Measurements from ENCODE around the gene LRRTM4.
"Not testable (repeated sequence)": the region's sequence is repeated elsewhere in the genome, so short reads cannot be mapped to it uniquely, and the experiment has no call there.

The LRRTM4 gene

GRCh38 chr2:76721226-76721625, 801.0 kb downstream of the LRRTM4 start:
- Histone ChIP-seq H3K27me3 (ENCODE audit: control insufficient read depth in 1 of 2, insufficient read depth in 2 of 2, low read length in 2 of 2) (no peaks in the 10 kb centered on the region), H3K9me3 (ENCODE audit: control insufficient read depth in 2 of 2, low read length in 2 of 2) (no peaks in the 10 kb centered on the region), H3K4me3 (ENCODE audit: low read length in 2 of 2) (no peak overlapping the region), H3K9ac (ENCODE audit: low read length in 2 of 2) (no peak overlapping the region), H3K36me3 (ENCODE audit: control insufficient read depth in 2 of 2, insufficient read depth in 2 of 2, low read length in 2 of 2) (no peaks in the 10 kb centered on the region), H3K4me1 (ENCODE audit: control insufficient read depth, insufficient read depth, low read length) (no peaks in the 10 kb centered on the region), H3K27ac (ENCODE audit: low read length) (no peak overlapping the region)

GRCh38 chr2:76713312-76713711, 808.9 kb downstream of the LRRTM4 start:
- Histone ChIP-seq H3K9me3 (ENCODE audit: control insufficient read depth in 2 of 2, low read length in 2 of 2) (no peaks in the 10 kb centered on the region), H3K9ac (ENCODE audit: low read length in 2 of 2) (no peak overlapping the region), H3K27me3 (ENCODE audit: control insufficient read depth in 1 of 2, insufficient read depth in 2 of 2, low read length in 2 of 2) (no peaks in the 10 kb centered on the region), H3K4me3 (ENCODE audit: low read length in 2 of 2) (no peak overlapping the region), H3K4me1 (ENCODE audit: control insufficient read depth, insufficient read depth, low read length) (no peaks in the 10 kb centered on the region), H3K36me3 (ENCODE audit: control insufficient read depth in 2 of 2, insufficient read depth in 2 of 2, low read length in 2 of 2) (no peaks in the 10 kb centered on the region), H3K27ac (ENCODE audit: low read length) (no peak overlapping the region)

GRCh38 chr2:76711490-76711889, 810.7 kb downstream of the LRRTM4 start:
- Histone ChIP-seq H3K27ac (ENCODE audit: low read length) (no peak overlapping the region), H3K36me3 (ENCODE audit: control insufficient read depth in 2 of 2, insufficient read depth in 2 of 2, low read length in 2 of 2) (no peaks in the 10 kb centered on the region), H3K9me3 (ENCODE audit: control insufficient read depth in 2 of 2, low read length in 2 of 2) (no peaks in the 10 kb centered on the region), H3K9ac (ENCODE audit: low read length in 2 of 2) (no peak overlapping the region), H3K27me3 (ENCODE audit: control insufficient read depth in 1 of 2, insufficient read depth in 2 of 2, low read length in 2 of 2) (no peaks in the 10 kb centered on the region), H3K4me1 (ENCODE audit: control insufficient read depth, insufficient read depth, low read length) (no peaks in the 10 kb centered on the region), H3K4me3 (ENCODE audit: low read length in 2 of 2) (no peak overlapping the region)

GRCh38 chr2:76700894-76701293, 821.3 kb downstream of the LRRTM4 start:
- no peak overlapping the region for H3K9ac ChIP-seq (ENCODE audit: low read length in 2 of 2)
- no peaks in the 10 kb centered on the region for H3K36me3 ChIP-seq (ENCODE audit: control insufficient read depth in 2 of 2, insufficient read depth in 2 of 2, low read length in 2 of 2)
- H3K27ac ChIP-seq (ENCODE audit: low read length) = no peak overlapping the region
- no peaks in the 10 kb centered on the region for H3K4me1 ChIP-seq (ENCODE audit: control insufficient read depth, insufficient read depth, low read length)
- no peak overlapping the region for H3K4me3 ChIP-seq (ENCODE audit: low read length in 2 of 2)
- no peaks in the 10 kb centered on the region for H3K9me3 ChIP-seq (ENCODE audit: control insufficient read depth in 2 of 2, low read length in 2 of 2)
- no peaks in the 10 kb centered on the region for H3K27me3 ChIP-seq (ENCODE audit: control insufficient read depth in 1 of 2, insufficient read depth in 2 of 2, low read length in 2 of 2)

- H3K27ac ChIP-seq (ENCODE audit: low read length); H3K9ac ChIP-seq (ENCODE audit: low read length in 2 of 2); H3K4me3 ChIP-seq (ENCODE audit: low read length in 2 of 2); H3K4me1 ChIP-seq (ENCODE audit: control insufficient read depth, insufficient read depth, low read length); H3K27me3 ChIP-seq (ENCODE audit: control insufficient read depth in 1 of 2, insufficient read depth in 2 of 2, low read length in 2 of 2); H3K9me3 ChIP-seq (ENCODE audit: control insufficient read depth in 2 of 2, low read length in 2 of 2); H3K36me3 ChIP-seq (ENCODE audit: control insufficient read depth in 2 of 2, insufficient read depth in 2 of 2, low read length in 2 of 2): not testable (repeated sequence)
Observed at GRCh38 chr2:76697998-76698713, 824.0 kb downstream of the LRRTM4 start.

Measured in stomach smooth muscle (tissue), 2 donors.